Erythroblast (primary cell): Measurements from ENCODE around the gene MUC12.

Experiments
- GATA1 ChIP-seq: IDR thresholded peaks from 2 replicates; pipeline ENCODE4 v1.6.1; 2011; ENCODE audit warnings: low read depth, mild to moderate bottlenecking, control low read depth, low read length, moderate library complexity
- POLR2A ChIP-seq: IDR thresholded peaks from 2 replicates; pipeline ENCODE4 v1.6.1; 2011; ENCODE audit warnings: mild to moderate bottlenecking, low read length

GRCh38 chr7:100978300-100978699 is 8.9 kb downstream of the MUC12 start:
- TF ChIP-seq POLR2A (no peak), GATA1 (no peak)
